SU-DHL-6 (cell line): ENCODE results near the gene LCNL1.

ENCODE experiments used
- H2AFZ ChIP-seq: fragments of 200-600 bp; sonication (generic); 2 replicates; pipeline ENCODE4 v1.6.1; 2014; ENCODE audit warnings: low read depth, mild to moderate bottlenecking, moderate library complexity, mixed read lengths, antibody characterized with exemption, low read length; ENCODE audit not compliant: severe bottlenecking
- H3F3A ChIP-seq: fragments of 200-600 bp; shearing (Covaris generic); 2 replicates; pipeline ENCODE4 v1.6.0; 2016; ENCODE audit warnings: antibody characterized with exemption, mild to moderate bottlenecking; ENCODE audit not compliant: insufficient read depth
- H3K27ac ChIP-seq: fragments of 200-600 bp; sonication (generic); 2 replicates; pipeline ENCODE4 v1.5.1; 2016; ENCODE audit warnings: low read depth, mild to moderate bottlenecking, low read length, moderate library complexity, mixed read lengths
- H3K27me3 ChIP-seq: fragments of 200-600 bp; sonication (generic), shearing (Covaris generic); 2 replicates; pipeline ENCODE4 v1.6.0; 2014; ENCODE audit warnings: mild to moderate bottlenecking, low read length
- H3K36me3 ChIP-seq: fragments of 200-600 bp; sonication (generic); 2 replicates; pipeline ENCODE4 v1.6.1; 2014; ENCODE audit warnings: mild to moderate bottlenecking, low read length, mixed read lengths
- H3K4me2 ChIP-seq: fragments of 300-600, 200-600 bp; shearing (Covaris generic), sonication (generic); 2 replicates; pipeline ENCODE4 v1.6.0; 2014; ENCODE audit warnings: low read length, low read depth, mild to moderate bottlenecking; ENCODE audit not compliant: poor library complexity, severe bottlenecking
- H3K4me3 ChIP-seq: fragments of 200-600 bp; sonication (generic); 2 replicates; pipeline ENCODE4 v1.5.1; 2014; ENCODE audit warnings: antibody characterized with exemption, low read length, mild to moderate bottlenecking, mixed read lengths; ENCODE audit not compliant: insufficient read depth, poor library complexity, severe bottlenecking
- H3K79me2 ChIP-seq: fragments of 200-600 bp; sonication (generic); 2 replicates; pipeline ENCODE4 v1.6.1; 2014; ENCODE audit warnings: mild to moderate bottlenecking, low read length, moderate library complexity; ENCODE audit not compliant: insufficient read depth
- H3K9ac ChIP-seq: fragments of 200-600 bp; sonication (generic); 2 replicates; pipeline ENCODE4 v1.7.0; 2014; ENCODE audit warnings: mild to moderate bottlenecking, low read length
- H3K9me2 ChIP-seq: fragments of 200-600 bp; sonication (generic); replicated peaks from 2 replicates; pipeline ENCODE4 v1.6.1; 2014; ENCODE audit warnings: low read length; ENCODE audit not compliant: insufficient read depth
- H3K9me3 ChIP-seq: fragments of 200-600 bp; sonication (generic); 2 replicates; pipeline ENCODE4 v1.6.1; 2014; ENCODE audit warnings: low read length, mixed read lengths; ENCODE audit not compliant: insufficient read depth
- H4K20me1 ChIP-seq: fragments of 200-600 bp; sonication (generic); 2 replicates; pipeline ENCODE4 v1.6.1; 2014; ENCODE audit warnings: low read depth, mild to moderate bottlenecking, antibody characterized with exemption, low read length, moderate library complexity, mixed read lengths
- EZH2phosphoT487 ChIP-seq: fragments of 200-600 bp; sonication (generic), shearing (Covaris generic); conservative IDR thresholded peaks from 2 replicates; pipeline ENCODE4 v1.6.1; 2018; ENCODE audit warnings: mild to moderate bottlenecking, antibody characterized with exemption, low read length, moderate library complexity, mixed read lengths
- TF ChIP-seq, protein P1 (sequence below): fragments of 200-600 bp; sonication (generic); IDR thresholded peaks from one replicate; pipeline ENCODE4 v1.5.1; 2017; ENCODE audit warnings: antibody characterized with exemption, mild to moderate bottlenecking, low read length, moderate library complexity; ENCODE audit not compliant: insufficient read depth, poor library complexity, severe bottlenecking

The LCNL1 gene

DNA sequence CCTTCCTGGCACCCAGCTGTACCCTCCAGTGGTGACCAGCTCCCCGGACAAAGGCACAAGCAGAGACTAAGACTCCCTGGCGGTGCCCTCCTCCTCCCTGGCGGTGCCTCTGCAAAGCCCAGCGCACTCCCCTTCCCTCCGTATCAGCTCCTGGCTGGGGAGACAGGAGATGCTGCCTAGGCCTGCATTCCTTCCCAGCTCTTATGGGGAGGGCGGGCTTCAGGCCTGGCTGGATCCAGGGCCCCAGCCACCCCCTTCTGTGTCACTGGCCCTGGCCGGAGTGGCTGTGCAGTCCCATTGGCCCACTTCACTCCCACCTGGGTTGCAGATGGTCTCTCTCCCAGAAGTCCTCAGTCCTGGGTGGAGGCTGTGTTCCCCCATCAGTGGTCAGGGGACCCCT lies 24.3 kb upstream of the LCNL1 start:
- Histone ChIP-seq H3K27ac (no peak overlapping the region), H3K9ac (no peak overlapping the region), H3K9me2 (no peaks in the 10 kb centered on the region), H3K4me2 (no peak overlapping the region), H3F3A (no peaks in the 10 kb centered on the region), H3K4me3 (no peak overlapping the region), H2AFZ (no peak overlapping the region), H3K9me3 (no peaks in the 10 kb centered on the region), H3K36me3 (no peaks in the 10 kb centered on the region), H3K79me2 (no peaks in the 10 kb centered on the region), H4K20me1 (no peaks in the 10 kb centered on the region), H3K27me3 (no peaks in the 10 kb centered on the region)
- TF ChIP-seq EZH2phosphoT487 = no peak
- TF ChIP-seq, protein P1, sequence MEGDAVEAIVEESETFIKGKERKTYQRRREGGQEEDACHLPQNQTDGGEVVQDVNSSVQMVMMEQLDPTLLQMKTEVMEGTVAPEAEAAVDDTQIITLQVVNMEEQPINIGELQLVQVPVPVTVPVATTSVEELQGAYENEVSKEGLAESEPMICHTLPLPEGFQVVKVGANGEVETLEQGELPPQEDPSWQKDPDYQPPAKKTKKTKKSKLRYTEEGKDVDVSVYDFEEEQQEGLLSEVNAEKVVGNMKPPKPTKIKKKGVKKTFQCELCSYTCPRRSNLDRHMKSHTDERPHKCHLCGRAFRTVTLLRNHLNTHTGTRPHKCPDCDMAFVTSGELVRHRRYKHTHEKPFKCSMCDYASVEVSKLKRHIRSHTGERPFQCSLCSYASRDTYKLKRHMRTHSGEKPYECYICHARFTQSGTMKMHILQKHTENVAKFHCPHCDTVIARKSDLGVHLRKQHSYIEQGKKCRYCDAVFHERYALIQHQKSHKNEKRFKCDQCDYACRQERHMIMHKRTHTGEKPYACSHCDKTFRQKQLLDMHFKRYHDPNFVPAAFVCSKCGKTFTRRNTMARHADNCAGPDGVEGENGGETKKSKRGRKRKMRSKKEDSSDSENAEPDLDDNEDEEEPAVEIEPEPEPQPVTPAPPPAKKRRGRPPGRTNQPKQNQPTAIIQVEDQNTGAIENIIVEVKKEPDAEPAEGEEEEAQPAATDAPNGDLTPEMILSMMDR = no peak

DNA sequence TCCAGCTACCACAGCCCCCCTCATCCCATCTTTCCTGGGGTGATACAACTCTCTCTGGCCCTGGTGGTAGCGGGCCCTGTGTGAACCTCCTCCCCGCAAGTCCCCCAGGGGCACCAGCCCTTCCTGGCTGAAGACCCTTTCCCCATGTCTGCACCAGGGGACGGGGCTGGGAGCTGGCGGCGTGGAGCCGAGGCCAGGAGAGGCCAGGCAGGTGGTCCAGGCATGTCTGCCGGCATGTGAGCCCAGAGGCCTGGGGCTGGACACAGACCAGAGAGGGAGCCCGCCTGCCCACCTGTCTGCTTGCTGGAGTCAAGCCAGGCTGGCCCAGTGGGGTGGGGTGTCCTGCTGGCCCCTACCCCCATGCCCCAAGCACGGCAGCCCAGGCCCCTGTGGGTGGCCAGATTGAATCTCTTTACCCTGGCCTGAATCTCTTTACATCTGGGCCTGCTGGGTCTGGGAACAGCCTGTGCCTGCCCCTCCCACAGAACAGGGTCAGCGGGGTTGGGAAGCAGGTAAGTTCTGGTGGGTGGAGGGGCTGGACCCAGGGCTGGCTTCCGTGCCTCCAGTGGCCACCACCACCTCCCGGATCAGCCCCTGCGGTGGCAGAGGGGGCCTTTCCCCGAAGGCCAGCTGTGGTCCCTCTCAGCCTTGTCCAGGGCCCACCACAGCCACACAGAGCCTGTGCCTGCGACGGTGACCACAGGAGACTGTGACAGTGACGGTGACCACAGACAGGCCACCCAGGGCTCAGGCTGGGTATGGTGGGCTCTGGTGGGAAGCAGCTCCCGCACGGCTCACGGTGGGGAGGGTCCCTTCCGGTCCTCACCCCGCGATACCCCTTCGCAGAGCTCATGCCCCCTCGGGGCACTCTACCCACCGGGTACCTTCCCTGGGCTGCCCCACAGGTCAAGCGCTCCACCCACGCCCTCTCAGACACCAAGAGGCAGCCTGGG lies 23.6 kb upstream of the LCNL1 start:
- TF ChIP-seq, protein P1 = no peak
- no peak for TF ChIP-seq EZH2phosphoT487
- Histone ChIP-seq H2AFZ (no peak overlapping the region), H3K79me2 (no peaks in the 10 kb centered on the region), H4K20me1 (no peaks in the 10 kb centered on the region), H3K27me3 (no peaks in the 10 kb centered on the region), H3F3A (no peaks in the 10 kb centered on the region), H3K4me3 (no peak overlapping the region), H3K9me3 (no peaks in the 10 kb centered on the region), H3K36me3 (no peaks in the 10 kb centered on the region), H3K9ac (no peak overlapping the region), H3K4me2 (no peak overlapping the region), H3K27ac (no peak overlapping the region), H3K9me2 (no peaks in the 10 kb centered on the region)

DNA sequence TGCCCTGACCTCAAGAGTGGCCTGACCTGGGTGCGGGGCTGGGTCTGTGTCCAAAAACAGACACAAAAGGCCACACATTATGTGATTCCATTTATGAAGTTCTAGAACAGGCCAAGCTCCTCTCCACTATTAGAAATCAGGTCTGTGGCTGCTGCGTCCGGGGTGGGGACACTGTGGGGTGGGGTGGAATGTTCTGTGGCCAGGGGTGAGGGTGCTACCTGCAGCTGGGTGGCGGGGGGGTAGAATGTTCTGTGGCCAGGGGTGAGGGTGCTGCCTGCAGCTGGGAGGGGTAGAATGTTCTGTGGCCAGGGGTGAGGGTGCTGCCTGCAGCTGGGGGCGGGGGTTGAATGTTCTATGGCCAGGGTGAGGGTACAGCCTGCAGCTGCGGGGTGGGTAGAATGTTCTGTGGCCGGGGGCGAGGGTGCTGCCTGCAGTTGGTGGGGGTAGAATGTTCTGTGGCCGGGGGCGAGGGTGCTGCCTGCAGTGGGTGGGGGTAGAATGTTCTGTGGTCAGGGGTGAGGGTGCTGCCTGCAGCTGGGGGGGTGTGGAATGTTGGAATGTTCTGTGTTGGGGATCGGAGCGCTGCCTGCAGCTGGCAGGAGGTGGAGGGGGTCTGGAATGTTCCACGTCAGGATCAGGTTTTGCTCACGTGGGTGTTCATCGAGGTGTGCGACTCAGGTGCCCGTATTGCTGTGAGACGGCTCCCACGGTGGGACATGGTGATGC lies 22.4 kb upstream of the LCNL1 start:
- Histone ChIP-seq H3K79me2 (no peaks in the 10 kb centered on the region), H4K20me1 (no peaks in the 10 kb centered on the region), H3K27ac (no peak overlapping the region), H3K9me2 (no peaks in the 10 kb centered on the region), H3K27me3 (no peaks in the 10 kb centered on the region), H3K4me2 (no peak overlapping the region), H3K9ac (no peak overlapping the region), H3K9me3 (no peaks in the 10 kb centered on the region), H3F3A (no peaks in the 10 kb centered on the region), H3K4me3 (no peak overlapping the region), H3K36me3 (no peaks in the 10 kb centered on the region), H2AFZ (no peak overlapping the region)
- TF ChIP-seq, protein P1 = no peak
- no peak for TF ChIP-seq EZH2phosphoT487
